HG02852 (cell line): ENCODE data around the gene MLF2.

Source experiments
- ATAC-seq: cut with Tn5 transposase; IDR thresholded peaks from one replicate; pipeline ENCODE4 v1.9.1; 2021; ENCODE audit warnings: mild to moderate bottlenecking, moderate library complexity; ENCODE audit not compliant: unreplicated experiment

The MLF2 gene, protein sequence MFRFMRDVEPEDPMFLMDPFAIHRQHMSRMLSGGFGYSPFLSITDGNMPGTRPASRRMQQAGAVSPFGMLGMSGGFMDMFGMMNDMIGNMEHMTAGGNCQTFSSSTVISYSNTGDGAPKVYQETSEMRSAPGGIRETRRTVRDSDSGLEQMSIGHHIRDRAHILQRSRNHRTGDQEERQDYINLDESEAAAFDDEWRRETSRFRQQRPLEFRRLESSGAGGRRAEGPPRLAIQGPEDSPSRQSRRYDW

GRCh38 chr12:6752921-6753771 lies at the start of gene MLF2:
Gene MLF2 (minus strand): TSS chr12:6753141. CDS start chr12:6752334, 807 bp downstream.
- peak; percentile 89 for ATAC-seq

GRCh38 chr12:6799147-6799546 lies 46.2 kb upstream of the MLF2 start:
- ATAC-seq: no peak

GRCh38 chr12:6796576-6796975 lies 43.6 kb upstream of the MLF2 start:
- ATAC-seq: no peak

DNA sequence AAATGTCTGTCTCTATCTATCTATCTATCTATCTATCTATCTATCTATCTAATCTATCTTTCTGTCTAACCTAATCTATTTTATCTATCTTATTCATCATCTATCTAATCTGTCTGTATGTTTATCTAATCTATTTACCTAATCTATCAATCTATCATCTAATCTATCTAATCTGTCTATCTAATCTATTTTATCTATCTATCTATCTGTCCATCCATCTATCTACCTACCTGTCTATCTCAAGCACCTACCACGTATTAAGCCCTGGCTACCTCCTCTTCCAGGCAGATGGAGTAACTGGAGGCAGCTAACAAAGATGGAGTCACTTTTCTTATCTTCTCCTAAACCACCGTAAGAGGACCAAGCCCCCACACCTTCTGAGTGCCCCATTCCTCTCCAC lies 42.1 kb upstream of the MLF2 start:
- ATAC-seq: no peak

- no peak for ATAC-seq
Measured at GRCh38 chr12:6792522-6793201, 39.7 kb upstream of the MLF2 start.

- no peak for ATAC-seq
Measured at GRCh38 chr12:6791931-6792520, 39.1 kb upstream of the MLF2 start.

DNA sequence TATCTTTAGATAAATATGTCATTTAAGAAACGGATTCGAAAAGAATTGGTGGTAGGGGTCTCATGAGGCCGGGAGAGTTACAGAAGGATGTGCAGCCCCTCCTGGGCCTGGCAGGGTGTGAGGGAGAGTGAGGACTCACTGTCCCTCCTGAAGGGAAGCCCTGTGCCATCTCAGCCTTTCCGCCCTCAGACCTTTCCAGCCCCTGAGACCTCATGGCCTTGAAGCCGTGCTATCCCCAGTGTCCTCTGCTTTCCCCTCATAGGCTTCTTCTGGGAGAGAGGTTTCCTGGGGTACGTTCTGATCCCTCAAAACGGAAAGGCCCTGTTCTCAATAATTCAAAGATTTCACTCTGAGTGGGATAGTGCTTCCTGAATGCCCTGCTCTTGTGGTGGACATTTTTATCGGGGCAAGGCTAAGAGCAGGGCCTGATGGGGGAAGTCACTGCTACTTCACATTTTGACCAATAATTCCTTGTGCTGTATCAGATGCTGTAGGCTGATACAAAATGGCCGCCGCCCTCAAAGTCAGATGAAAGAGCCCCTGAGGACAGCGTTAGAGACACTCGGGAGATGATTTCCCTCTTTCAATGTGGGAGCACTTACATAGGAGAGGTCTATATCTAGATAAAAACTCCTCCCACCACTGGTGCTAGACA lies 37.7 kb upstream of the MLF2 start:
- ATAC-seq: no peak

- ATAC-seq: no peak
Measured at GRCh38 chr12:6788972-6789924, 36.3 kb upstream of the MLF2 start, which contains the start of gene CD4. Gene CD4 (plus strand): TSS chr12:6789528. CDS start chr12:6800139, 10,611 bp downstream.

- ATAC-seq: no peak
Measured at GRCh38 chr12:6787309-6787708, 34.4 kb upstream of the MLF2 start.

- ATAC-seq: no peak
Measured at GRCh38 chr12:6786416-6787094, 33.6 kb upstream of the MLF2 start.

DNA sequence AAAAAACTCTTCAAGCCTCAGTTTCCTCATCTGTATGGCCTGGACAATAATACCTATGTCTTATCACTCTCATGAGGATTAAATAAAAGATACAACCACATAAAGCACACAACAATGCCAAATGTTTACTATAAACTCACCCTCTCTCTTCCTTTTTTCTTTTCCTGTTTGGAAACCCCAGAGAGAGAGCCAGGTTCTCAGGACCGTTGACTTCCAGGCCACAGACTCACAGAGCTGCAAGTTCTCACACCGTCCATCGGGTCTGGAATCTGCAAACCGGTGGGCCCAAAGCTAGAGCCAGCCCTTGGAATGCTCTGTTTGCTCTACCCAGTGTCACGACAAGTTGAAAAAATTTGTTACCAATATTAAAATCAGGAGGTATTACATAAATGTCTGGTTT lies 31.8 kb upstream of the MLF2 start:
- no peak for ATAC-seq

DNA sequence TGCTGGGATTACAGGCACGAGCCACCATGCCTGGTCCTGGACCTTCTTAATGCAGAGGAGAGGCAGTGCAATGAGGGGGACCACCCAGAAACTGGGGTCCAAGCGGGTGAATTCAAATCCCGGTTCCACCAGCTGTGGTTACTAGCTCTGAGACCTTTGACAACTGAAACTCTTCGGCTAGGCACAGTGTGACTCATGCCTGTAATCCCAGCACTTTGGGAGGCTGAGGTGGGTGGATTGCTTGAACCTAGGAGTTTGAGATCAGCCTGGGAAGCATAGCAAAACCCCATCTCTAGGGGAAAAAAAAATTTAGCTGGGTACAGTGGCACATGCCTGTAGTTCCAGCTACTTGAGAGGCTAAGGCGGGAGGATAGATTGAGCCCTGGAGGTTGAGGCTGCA lies 31.4 kb upstream of the MLF2 start:
- ATAC-seq: no peak

DNA sequence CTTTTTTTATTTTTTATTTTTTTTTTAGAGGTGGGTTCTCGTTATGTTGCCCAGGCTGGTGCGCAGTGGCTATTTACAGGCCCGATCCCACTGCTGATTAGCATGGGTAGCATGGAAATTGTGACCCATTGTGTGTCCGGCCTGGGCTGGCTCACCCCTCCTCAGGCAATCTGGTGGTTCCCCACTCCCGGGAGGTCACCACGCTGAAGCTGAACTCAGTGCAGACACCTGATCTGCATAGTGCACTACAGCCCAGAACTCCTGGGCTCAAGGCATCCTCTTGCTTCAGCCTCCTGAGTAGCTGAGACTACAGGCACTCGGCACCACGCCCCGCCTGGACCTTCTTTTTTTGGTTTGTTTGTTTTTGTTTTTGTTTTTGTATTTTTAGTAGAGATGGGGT lies 30.9 kb upstream of the MLF2 start:
- ATAC-seq: no peak

DNA sequence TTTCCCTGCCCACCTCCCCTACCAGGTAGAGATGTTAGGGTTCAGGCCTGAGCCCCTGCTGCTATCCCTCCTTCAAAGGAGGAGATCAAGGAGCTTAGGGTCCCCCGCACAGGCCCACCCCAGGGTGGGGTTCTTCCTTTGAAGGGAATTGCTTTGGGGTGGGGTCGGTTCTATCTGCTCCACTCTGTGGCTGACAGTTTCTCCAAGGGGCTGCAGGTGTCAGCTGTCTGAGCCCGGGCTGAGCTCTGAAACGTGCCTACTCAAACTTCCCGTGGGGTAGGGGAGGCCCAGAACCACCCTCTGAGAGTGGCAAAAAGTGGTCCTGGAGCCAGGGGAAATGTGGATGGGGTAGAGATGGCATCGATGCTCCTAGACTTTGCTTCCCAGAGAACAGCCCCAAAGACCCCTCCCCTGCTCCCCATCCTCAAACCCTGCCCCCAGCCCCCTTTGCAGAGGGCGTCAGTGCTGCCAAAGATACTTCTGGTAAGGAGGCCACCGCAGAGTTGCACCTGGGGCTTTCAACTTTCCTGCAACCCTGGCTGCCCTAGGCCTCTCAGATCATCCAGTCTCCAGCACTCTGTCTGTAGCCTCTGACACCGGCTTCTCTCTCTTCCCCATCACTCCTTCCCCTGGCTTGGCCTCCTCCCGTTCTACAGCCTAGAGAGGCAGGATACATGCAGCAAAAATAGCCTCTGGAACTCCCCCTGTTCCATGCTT lies 30.1 kb upstream of the MLF2 start:
- ATAC-seq: no peak

- ATAC-seq: no peak
Measured at GRCh38 chr12:6782119-6782518, 29.2 kb upstream of the MLF2 start.

- no peak for ATAC-seq
Measured at GRCh38 chr12:6780573-6780972, 27.6 kb upstream of the MLF2 start.

DNA sequence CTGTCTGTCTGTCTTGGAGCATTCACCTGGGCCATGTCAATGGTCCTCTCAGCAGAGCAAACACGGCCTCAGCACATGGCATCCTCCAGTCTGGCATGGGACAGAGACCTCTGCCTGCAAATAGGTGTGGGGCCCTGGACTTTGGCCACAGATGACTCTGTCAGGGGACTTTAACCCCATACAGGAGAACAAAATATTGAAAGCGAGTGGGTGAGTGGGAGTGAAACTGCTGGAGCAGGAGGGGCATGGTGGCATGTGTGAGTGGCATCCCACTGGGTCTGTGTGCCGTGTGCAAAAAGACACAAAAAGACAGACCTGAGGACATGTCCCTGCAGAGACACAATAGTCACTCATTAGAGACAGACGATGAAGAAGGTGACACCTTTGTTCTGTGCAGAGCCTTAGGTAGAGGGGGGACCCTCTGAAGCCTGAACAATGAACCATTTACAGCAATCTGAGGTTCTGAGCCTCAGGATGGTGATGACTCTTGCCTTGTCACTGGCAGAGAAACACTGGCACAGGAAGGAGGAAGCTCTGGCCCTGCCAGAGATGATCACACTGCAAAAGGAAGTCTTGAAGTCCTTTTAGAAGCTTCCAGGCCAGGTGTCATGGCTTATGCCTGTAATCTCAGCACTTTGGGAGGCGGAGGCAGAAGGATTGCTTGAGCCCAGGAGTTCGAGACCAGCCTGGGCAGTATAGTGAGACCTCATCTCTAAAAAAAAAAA lies 26.9 kb upstream of the MLF2 start:
- no peak for ATAC-seq
